ENCODE results near the gene WHRN.

The WHRN gene

GRCh38 chr9:114493521-114494184 lies 11.6 kb downstream of the WHRN start:
- FAIRE-seq (no peak), DNase-seq (ENCODE audit: low spot score) (no peak)

GRCh38 chr9:114492991-114493390 lies 12.3 kb downstream of the WHRN start:
- FAIRE-seq (no peak), DNase-seq (ENCODE audit: low spot score) (no peak)

GRCh38 chr9:114491430-114492003 lies 13.8 kb downstream of the WHRN start:
- FAIRE-seq (no peak), DNase-seq (ENCODE audit: low spot score) (no peak)

- FAIRE-seq (no peak), DNase-seq (ENCODE audit: low spot score) (no peak)
These were observed 15.3 kb downstream of the WHRN start for GRCh38 chr9:114489928-114490327.

- FAIRE-seq = no peak
- no peak for DNase-seq (ENCODE audit: low spot score)
These were observed 16.7 kb downstream of the WHRN start for GRCh38 chr9:114488398-114489129.

GRCh38 chr9:114487607-114488300 lies 17.5 kb downstream of the WHRN start:
- no peak for FAIRE-seq

GRCh38 chr9:114486205-114486963 lies 18.9 kb downstream of the WHRN start:
- no peak for DNase-seq (ENCODE audit: low spot score)

More at GRCh38 chr9:114487607-114488300, 17.5 kb downstream of the WHRN start:
- DNase-seq (ENCODE audit: low spot score) = peak; percentile 72

GRCh38 chr9:114484854-114485443 lies 20.3 kb downstream of the WHRN start:
- peak; percentile 58 for DNase-seq (ENCODE audit: low spot score)

More at GRCh38 chr9:114486205-114486963, 18.9 kb downstream of the WHRN start:
- FAIRE-seq = no peak

GRCh38 chr9:114484215-114484853 lies 20.9 kb downstream of the WHRN start:
- DNase-seq (ENCODE audit: low spot score) = no peak
- no peak for FAIRE-seq

More at GRCh38 chr9:114484854-114485443, 20.3 kb downstream of the WHRN start:
- no peak for FAIRE-seq

GRCh38 chr9:114483499-114483898 lies 21.8 kb downstream of the WHRN start:
- no peak for DNase-seq (ENCODE audit: low spot score)
- no peak for FAIRE-seq

GRCh38 chr9:114482593-114482992 lies 22.7 kb downstream of the WHRN start:
- DNase-seq (ENCODE audit: low spot score) (no peak), FAIRE-seq (no peak)

GRCh38 chr9:114481789-114482188 lies 23.5 kb downstream of the WHRN start:
- no peak for DNase-seq (ENCODE audit: low spot score)
- no peak for FAIRE-seq

GRCh38 chr9:114480746-114481435 lies 24.4 kb downstream of the WHRN start:
- DNase-seq (ENCODE audit: low spot score) (no peak), FAIRE-seq (no peak)

GRCh38 chr9:114478871-114479270 lies 26.4 kb downstream of the WHRN start:
- no peak for DNase-seq (ENCODE audit: low spot score)
- no peak for FAIRE-seq

- DNase-seq (ENCODE audit: low spot score) (no peak), FAIRE-seq (no peak)
These were observed 26.8 kb downstream of the WHRN start for GRCh38 chr9:114478459-114478858.

- no peak for FAIRE-seq
- DNase-seq (ENCODE audit: low spot score) = no peak
These were observed 27.6 kb downstream of the WHRN start for GRCh38 chr9:114477642-114478041.

GRCh38 chr9:114476891-114477469 lies 28.3 kb downstream of the WHRN start:
- DNase-seq (ENCODE audit: low spot score) (no peak), FAIRE-seq (no peak)

GRCh38 chr9:114475412-114476135 lies 29.7 kb downstream of the WHRN start:
- DNase-seq (ENCODE audit: low spot score) (no peak), FAIRE-seq (no peak)

- FAIRE-seq = no peak
- no peak for DNase-seq (ENCODE audit: low spot score)
These were observed 30.8 kb downstream of the WHRN start for GRCh38 chr9:114474425-114474824.
